ENCODE results near the gene JTB.
"Not testable (repeated sequence)": the region's sequence is repeated elsewhere in the genome, so short reads cannot be mapped to it uniquely, and the experiment has no call there.

The JTB gene

DNA sequence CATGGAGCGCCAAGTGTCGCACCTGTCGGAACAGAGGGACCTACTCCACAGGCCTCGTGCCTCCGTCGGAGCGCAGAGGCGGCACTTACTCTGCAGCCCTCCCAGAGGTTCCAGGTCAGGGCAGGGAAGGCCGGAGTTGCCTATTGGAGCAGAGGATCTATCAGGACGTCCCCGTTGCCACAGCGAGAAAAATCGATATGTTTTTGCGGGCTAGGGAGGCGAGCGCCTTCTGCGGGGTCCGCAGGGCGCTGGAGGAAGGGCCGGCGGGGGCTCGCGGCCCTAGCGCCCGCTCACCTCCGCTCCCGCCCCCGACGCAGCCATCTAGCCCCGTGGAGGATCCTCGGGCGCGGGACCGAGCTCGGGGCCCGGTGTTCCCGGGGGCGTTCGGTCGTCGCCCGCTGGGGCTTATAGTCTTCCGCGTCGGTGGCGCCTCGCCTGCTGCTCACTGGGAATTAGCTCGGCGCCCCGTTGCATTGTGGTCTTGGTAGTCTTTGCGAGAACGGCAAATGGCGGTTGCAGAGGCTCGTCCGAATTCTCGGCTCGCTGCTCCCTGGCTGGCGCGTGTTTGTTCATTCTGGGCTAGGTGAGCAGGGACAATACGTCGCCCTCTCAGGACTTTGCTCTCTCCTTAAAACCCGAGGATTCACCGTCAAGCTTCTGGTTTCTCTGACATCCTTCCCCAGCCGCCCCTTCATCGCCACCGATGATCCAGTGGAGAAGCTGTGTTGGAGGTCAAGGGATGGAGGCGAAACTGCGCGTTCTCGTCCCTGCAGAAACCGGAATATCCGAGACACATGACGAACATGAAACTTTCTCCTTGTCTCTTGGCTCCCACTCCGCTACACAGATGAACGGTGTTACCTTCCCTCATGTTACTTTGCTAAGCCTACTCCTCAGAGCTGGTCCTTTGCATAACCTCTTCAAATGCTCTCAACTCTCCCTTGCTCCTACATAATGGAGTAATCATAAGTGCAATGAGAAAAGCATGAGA is at the start of gene JTB:
TSS of gene JTB (minus strand) at position 425 of the 991 bp plus-strand sequence. CDS start at position 3, 422 bp downstream.
- DNase-seq: peak; percentile 52

DNA sequence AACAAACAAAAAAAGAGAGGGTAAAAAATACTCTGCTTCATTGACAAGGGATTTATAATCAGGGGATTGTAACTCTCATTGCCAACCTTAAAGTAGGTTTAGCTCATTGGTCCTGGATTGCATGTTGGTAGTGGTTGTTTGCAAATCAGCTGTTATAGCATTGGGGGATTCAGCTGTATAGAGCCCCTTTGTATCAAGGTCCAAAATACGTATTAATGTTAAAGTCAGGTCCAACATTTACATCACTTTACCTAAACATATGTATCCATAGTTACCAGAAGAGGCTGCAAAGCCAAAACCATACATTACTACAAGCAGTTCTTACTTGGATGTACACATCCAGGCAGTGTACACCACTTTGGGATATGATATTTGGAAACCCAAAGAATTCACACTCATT is 42.5 kb upstream of the JTB start:
- no peak for DNase-seq

DNA sequence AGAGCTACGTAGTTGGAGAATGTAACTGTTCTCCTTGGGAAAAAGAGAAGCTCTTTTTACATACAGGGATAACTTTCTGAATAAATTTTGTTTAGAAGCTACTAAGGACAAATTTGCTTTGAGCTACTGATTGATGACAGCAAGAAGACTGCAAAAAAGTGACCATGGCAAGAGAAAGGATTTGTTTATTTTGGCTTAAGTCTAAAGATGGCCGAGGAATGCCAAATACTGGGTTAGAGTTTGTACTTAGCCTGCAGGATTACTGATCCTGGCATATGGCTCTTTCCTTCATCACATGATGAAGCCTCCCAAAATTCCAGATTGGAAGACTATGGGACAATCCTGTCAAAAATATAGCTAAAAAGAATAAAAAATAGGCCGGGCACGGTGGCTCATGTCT is 41.8 kb upstream of the JTB start:
- DNase-seq: no peak

DNA sequence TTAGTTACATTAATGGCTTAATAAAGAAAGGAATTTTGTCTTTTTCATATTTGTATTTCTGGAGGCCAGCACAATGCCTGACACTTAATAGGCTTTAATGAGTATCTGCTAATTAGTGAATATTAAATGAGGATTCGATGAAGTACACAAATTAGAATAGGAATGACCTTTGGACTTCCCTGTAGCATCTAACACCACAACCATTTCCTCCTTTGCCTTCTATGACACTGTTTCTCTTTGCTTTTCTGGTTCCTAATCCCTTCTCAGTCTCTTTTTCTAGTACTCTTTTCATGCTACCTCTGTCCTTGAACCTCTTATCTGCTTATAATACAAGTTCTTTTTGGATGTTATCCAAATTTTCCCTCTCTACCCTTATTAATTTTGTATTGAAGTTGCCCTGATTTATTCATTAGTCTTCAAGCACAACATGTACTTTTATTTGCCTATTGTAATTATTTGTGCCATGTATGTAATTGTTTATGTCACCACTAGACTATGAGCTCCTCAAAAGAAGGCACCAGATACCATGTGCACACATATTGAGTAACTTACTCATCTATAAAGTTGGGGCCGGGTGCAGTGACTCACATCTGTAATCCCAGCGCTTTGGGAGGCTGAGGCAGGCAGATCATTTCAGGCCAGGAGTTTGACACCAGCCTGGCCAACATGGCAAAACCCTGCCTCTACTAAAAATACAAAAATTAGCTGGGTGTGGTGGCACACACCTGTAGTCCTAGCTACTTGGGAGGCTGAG is 36.9 kb upstream of the JTB start:
- no peak for DNase-seq

GRCh38 chr1:154012543-154012942 is 35.1 kb upstream of the JTB start:
- DNase-seq: not testable (repeated sequence)

DNA sequence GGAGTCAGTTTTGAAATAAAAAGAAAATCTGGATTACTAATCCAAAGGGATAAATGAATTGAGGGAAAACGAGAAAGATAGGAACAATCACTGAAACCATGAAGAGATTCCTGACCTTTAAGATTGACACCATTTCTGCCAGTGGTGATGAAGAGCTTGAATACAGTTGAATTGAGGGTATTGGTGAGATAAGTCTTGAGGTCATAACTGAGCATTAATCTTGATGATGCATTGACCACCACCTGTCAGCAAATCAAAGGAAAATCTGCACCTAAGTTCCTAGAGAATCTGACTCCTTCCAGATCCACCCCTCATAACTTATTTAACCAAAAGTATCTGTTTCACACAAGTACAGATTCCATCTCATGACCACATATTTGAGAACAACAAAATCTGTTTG is 34.7 kb upstream of the JTB start:
- no peak for DNase-seq

DNA sequence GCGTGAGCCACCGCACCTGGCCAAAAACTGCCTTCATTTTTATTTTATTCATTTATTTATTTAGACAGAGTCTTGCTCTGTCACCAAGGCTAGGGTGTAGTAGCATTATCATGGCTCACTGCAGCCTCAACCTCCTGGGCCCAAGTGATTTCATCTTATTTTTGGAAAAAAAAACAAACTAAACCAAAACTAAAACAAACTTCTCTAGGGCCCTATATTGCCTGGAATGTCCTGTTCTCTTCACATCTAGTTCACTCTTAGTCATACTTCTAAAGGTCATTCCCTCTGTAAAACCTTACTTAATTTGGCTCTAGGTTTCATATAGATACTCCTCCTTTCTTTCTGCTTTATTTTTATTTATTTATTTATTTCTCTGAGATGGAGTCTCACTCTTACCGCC is 28.7 kb upstream of the JTB start:
- DNase-seq: no peak

DNA sequence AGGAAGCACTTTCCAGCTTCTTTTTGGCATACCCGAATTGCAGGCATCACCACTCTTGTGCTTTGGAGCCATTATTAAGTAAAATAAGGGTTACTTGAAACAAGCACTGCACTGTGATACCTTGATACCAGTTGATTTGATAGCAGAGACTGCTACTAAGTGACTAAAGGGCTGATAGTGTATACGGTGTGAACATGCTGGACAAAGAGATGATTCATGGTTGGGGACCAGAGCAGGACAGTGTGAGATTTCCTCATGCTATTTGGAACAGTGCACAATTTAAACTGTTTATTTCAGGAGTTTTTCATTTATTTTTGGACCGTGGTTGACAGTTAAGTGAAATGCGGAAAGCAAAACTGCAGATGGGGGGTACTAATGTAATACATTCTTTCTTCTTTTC is 22.9 kb upstream of the JTB start:
- DNase-seq: no peak

GRCh38 chr1:153996882-153997281 is 19.4 kb upstream of the JTB start:
- DNase-seq: not testable (repeated sequence)

DNA sequence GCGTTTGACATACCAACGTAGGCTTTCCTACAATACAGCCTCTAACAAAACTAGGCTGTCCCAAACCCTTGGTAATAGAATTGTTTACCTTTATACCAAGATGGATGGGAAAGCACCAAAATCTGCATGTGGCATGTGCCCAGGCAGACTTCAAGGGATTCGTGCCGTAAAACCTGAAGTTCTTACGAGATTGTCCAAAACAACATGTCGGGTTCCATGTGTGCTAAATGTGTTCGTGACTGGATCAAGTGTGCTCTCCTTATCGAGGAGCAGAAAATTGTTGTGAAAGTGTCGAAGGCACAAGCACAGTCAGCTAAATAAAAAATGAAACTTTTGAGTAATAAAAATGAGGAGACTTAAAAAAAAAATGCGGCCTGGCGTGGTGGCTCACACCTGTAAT is 18.2 kb upstream of the JTB start:
- DNase-seq: no peak

DNA sequence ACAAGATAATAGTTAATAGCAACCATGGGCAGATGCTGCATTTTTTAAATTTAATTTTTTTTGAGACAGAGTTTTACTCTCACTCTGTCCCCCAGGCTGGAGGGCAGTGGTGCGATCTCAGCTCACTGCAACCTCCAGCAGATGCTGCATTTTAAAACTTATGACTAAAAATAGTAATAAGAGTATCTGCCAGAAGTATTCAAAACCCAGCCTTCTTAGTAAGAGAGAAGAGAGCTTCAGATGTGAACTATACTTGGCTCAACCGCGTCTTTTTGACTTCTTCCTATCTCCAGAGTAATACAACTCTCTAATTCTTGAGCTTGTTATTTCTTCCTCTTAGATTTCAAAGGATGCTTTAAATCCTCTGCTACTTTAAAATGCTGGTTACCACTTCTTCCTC is 17.7 kb upstream of the JTB start:
- no peak for DNase-seq

DNA sequence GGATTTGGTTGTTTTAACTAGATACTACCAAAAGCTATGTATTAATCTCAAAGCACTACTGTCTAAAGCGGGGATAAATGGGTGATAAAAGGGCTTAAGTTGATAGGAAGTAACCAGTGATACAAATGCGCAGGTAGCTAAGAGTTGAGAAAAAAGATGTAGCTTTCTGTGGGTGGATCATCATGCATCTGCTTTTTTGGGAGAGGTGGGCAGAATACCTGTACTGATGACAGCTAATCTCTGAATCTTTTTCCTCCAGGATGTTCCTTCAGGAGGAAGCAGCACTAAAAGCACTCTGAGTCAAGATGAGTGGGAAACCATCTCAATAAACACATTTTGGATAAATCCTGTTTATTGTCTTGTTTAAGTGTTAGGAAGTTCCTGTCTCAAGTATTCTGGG is 14.3 kb upstream of the JTB start:
- no peak for DNase-seq

- DNase-seq: no peak
Observed at GRCh38 chr1:153991151-153991630, 13.7 kb upstream of the JTB start.

GRCh38 chr1:153990468-153991150 is 13.1 kb upstream of the JTB start, which contains the start of gene RPS27:
Gene RPS27, plus strand, starts transcription at chr1:153990762. Its CDS starts 35 bp downstream, at chr1:153990797.
- peak; percentile 98 for DNase-seq

DNA sequence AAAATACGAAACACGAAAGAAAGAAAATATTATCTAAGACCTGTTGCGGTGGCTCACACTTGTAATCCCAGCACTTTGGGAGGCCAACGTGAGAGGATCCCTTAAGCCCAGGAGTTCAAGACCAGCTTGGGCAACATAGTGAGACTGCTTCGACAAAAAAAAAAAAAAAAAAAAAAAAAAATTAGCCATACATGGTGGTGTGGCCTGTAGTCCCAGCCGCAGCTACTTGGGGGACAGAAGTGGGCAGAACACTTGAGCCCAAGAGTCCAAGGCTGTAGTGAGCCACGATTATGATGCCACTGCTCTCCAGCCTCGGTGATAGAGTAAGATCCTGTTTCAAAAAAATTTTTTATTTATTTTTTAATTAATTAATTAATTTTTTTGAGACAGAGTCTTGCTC is 10.1 kb upstream of the JTB start:
- DNase-seq: no peak

GRCh38 chr1:153985941-153986761 is 8.7 kb upstream of the JTB start, which contains the start of gene RAB13:
Gene RAB13, minus strand, starts transcription at chr1:153986339. Its CDS starts 103 bp downstream, at chr1:153986236.
- DNase-seq: no peak

- peak; percentile 38 for DNase-seq
Observed at GRCh38 chr1:153985341-153985912, 8.0 kb upstream of the JTB start.

DNA sequence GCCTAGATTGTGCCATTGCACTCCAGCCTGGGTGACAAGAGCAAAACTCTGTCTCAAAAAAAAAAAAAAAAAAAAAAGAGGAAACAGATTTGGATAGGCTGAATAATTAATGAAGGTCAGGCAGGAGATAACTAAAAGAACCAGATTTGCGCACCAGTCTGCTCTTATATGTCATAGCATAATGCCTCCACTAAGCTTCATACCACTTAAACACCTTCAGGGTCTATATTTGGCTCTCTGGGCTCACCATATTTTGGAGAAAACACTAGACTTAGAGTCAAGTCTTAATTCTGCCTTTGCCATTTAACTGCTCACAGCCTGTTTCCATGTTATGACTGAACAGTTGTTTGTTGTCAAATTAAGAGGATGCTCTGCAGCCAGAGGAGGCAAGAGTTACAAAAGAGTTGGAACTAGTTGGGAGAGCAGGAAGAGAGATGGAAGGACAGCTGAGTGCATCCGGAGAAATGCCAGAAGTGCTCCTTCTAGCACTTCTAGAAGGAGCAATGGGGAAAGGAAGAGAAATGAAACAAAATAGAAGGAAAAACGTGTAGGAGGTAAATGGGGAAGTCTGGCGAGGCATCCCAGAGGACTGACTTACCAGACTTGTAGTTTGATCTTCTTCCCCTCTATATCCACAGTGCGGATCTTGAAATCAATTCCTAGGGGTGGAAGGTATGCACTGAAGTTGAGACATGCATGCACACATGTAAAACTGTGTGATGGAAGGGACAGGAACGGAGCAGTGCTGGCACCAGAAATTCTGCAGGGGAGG is 6.8 kb upstream of the JTB start:
- no peak for DNase-seq

GRCh38 chr1:153981735-153982134 is 4.3 kb upstream of the JTB start:
- not testable (repeated sequence) for DNase-seq

DNA sequence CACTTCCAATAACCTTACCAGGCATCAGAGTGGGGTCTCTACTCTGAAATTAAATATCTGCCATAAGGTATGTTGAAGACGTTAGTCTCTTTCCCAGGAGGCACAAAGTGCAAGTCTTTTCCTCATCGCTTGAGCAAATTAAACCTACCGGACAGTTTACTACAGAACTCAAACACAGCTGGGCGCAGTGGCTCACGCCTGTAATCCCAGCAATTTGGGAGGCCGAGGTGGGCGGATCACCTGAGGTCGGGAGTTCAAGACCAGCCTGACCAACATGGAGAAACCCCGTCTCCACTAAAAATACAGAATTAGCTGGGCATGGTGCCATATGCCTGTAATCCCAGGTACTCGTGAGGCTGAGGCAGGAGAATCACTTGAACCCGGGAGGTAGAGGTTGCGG is 1.6 kb upstream of the JTB start:
- not testable (repeated sequence) for DNase-seq
